ENCODE results near the gene WDR82. TPM values are rescaled to one million over a fixed set of nuclear protein-coding genes. Genes with fewer than 3 reads are reported as not detected.

WDR82 gene
- total and polyA plus RNA-seq, 9 of the 15 experiments (the other 6 are each of a cell fraction or from before 2014, with no cell fraction given) = 6.4 to 62.9 (median 37.1) TPM

- CTCF ChIA-PET (ENCODE audit: low intra/inter-chr PET ratio) = interaction anchor here (1.0 to 3.2 kb wide), 5 partner anchors 46 to 153 kb away, joined by 3 to 18 read pairs (median 7); partner anchors contain the start of gene WDR82
- no TSS peak for BruUV-seq (replicated peaks)
- intact Hi-C loops (cut with micrococcal nuclease) (loop anchor here (5.0 kb wide), 1 partner anchor 105 kb away; no protein-coding TSS in a partner anchor), in situ Hi-C loops (cut with MboI) (no loop called here)
- H3K9me3 ChIP-seq (replicated peaks; ENCODE audit: control insufficient read depth, insufficient read depth, low read depth, low read length) = no peaks in the 10 kb centered on the region
- no peaks in the 10 kb centered on the region; the same call in 1 of the 2 replicates for H4K20me1 ChIP-seq (replicated peaks; ENCODE audit: control insufficient read depth, insufficient read depth, low read length)
- H3K9ac ChIP-seq (ENCODE audit: insufficient read depth in 1 of 2, low read depth in 2 of 2, low read length in 2 of 2) = peak overlapping the region in 1 of 2 experiments; percentile 71; a peak in 1 of 4 replicates
- FAIRE-seq = no peak
- no peaks in the 10 kb centered on the region for H3K9me1 ChIP-seq (ENCODE audit: control insufficient read depth, insufficient read depth, low read length)
- no peak overlapping the region for H3K4me2 ChIP-seq (ENCODE audit: insufficient read depth, low read length)
- 73% methylated on average over 12 of the region's 28 CpGs for WGBS (ENCODE audit: insufficient coverage, low coverage, missing lambda C conversion rate)
- DNase-seq (ENCODE audit: extremely low read depth in 1 of 4, low spot score in 3 of 4) = no peak
- no peak for ATAC-seq
- peaks cover 19% of the 10 kb centered on the region for H3K79me2 ChIP-seq (ENCODE audit: control insufficient read depth, insufficient read depth, low read length)
- H3K4me1 ChIP-seq (replicated peaks in 1 of 2; ENCODE audit: control insufficient read depth in 2 of 2, insufficient read depth in 2 of 2, low read length in 2 of 2) = peaks cover 9 to 53% of the 10 kb centered on the region in 2 experiments; a peak in 4 of 5 replicates
- no peaks in the 10 kb centered on the region for H3K27me3 ChIP-seq (ENCODE audit: control insufficient read depth in 2 of 2, insufficient read depth in 2 of 2, low read length in 2 of 2)
- H3K27ac ChIP-seq (ENCODE audit: extremely low read depth, low read depth, low read length) = no peak overlapping the region
- H3K36me3 ChIP-seq (ENCODE audit: control insufficient read depth, insufficient read depth, low read length) = peaks cover 34% of the 10 kb centered on the region; the same call in 2 of the 3 replicates
- POLR2A ChIA-PET = interaction anchor here (0.8 to 1.0 kb wide), 3 partner anchors 8 to 256 kb away, joined by 3 to 7 read pairs (median 3); no protein-coding TSS in a partner anchor
- no peak overlapping the region for H3K4me3 ChIP-seq
- no peak overlapping the region for H2AFZ ChIP-seq (ENCODE audit: low read depth, low read length)
- no peak for TF ChIP-seq STAT5B (CRISPR knock-in tag; IDR thresholded peaks at IDR 0.05)
- peak in 1 of 2 experiments; percentile 45; a peak in 2 of 4 replicates for TF ChIP-seq RAD21 (CRISPR knock-in tag; conservative IDR thresholded peaks at IDR 0.05 in 1 of 2, IDR thresholded peaks at IDR 0.05 in 1 of 2)
- TF ChIP-seq CTCF (IDR thresholded peaks at IDR 0.05 in 2 of 3, conservative IDR thresholded peaks at IDR 0.05 in 1 of 3; ENCODE audit: insufficient read depth in 2 of 3, low read depth in 1 of 3, low read length in 3 of 3) = peak in 2 of 3 experiments; percentile 12 to 44; a peak in 3 of 6 replicates
- TF ChIP-seq REST (IDR thresholded peaks at IDR 0.05; ENCODE audit: borderline replicate concordance) = peak; percentile 36; the same call in 1 of the 2 replicates
- no peak for TF ChIP-seq REST (CRISPR knock-in tag; IDR thresholded peaks at IDR 0.05; ENCODE audit: low read depth)
- peak in 1 of 2 experiments; percentile 56; a peak in 1 of 4 replicates for TF ChIP-seq MLLT1 (IDR thresholded peaks at IDR 0.05)
These were observed 46.0 kb downstream of the WDR82 start for GRCh38 chr3:52232279-52233107.
